Keratinocyte (primary cell): Measurements from ENCODE around the gene RGS6.

Experiments used
- CTCF ChIP-seq, 3 experiments: IDR thresholded peaks in 1 of 3; conservative IDR thresholded peaks in 1 of 3; optimal IDR thresholded peaks in 1 of 3; 2 replicates in 2 of 3; 3 replicates in 1 of 3; pipeline versions ENCODE3 to v1.5.1; 2011; ENCODE audit warnings: low read length in 3 of 3, mild to moderate bottlenecking in 3 of 3, moderate library complexity in 2 of 3, control low read depth in 1 of 3, inconsistent platforms in 1 of 3; ENCODE audit not compliant: insufficient read depth in 2 of 3; ENCODE audit errors: extremely low read depth in 1 of 3
- EZH2 ChIP-seq: IDR thresholded peaks from one replicate; pipeline ENCODE4 v1.6.1; 2012; ENCODE audit warnings: inconsistent platforms, mild to moderate bottlenecking, low read length, moderate library complexity

- TF ChIP-seq CTCF (optimal IDR thresholded peaks at IDR 0.05 in 1 of 3, IDR thresholded peaks at IDR 0.05 in 1 of 3, conservative IDR thresholded peaks at IDR 0.05 in 1 of 3; ENCODE audit: extremely low read depth in 1 of 3, insufficient read depth in 2 of 3, low read length in 3 of 3) (no peak), EZH2 (no peak)
Observed at GRCh38 chr14:72045885-72046284, 113.7 kb downstream of the RGS6 start.
